CD4-positive, alpha-beta T cell (primary cell): ENCODE data around the gene COMMD3. TPM values are rescaled to one million over a fixed set of nuclear protein-coding genes. Genes with fewer than 3 reads are reported as not detected.

ENCODE experiments used
- ATAC-seq: fragments of 200-7000 bp; cut with Tn5 transposase; one replicate; pipeline ENCODE4 v1.10.0; 2022; ENCODE audit warnings: mild to moderate bottlenecking; ENCODE audit not compliant: poor library complexity
- CTCF ChIA-PET: fragments of 350-600 bp; sonication (Branson Sonifier 250); formaldehyde crosslinking; loops from one replicate; lab custom pipeline; 2021; ENCODE audit warnings: antibody characterized with exemption, inconsistent platforms; lab: Charles Lee
- POLR2A ChIA-PET: fragments of 350-600 bp; sonication (Branson Sonifier 250); formaldehyde crosslinking; loops from one replicate; lab custom pipeline; 2021; ENCODE audit warnings: antibody characterized with exemption, inconsistent platforms; lab: Charles Lee
- DNase-seq, 14 experiments: peaks; one replicate each; pipeline ENCODE4 v3.0.0-alpha.2; 2013 to 2020; ENCODE audit warnings: mixed read lengths in 2 of 14
- H3K27ac ChIP-seq, 2 donors: one replicate each; pipeline versions ENCODE4 v1.5.1 to v1.7.0; 2013; ENCODE audit warnings: low read length in 2 of 2, low read depth in 1 of 2, mild to moderate bottlenecking in 1 of 2
- H3K27me3 ChIP-seq, 2 experiments: 1 replicate in 1 of 2; 2 replicates in 1 of 2; pipeline versions ENCODE4 v1.6.1 to v1.7.0; 2013; ENCODE audit warnings: low read length in 2 of 2, control low read depth in 1 of 2, mild to moderate bottlenecking in 1 of 2, moderate library complexity in 1 of 2; ENCODE audit not compliant: insufficient read depth in 2 of 2, control insufficient read depth in 1 of 2
- H3K36me3 ChIP-seq: one replicate; pipeline ENCODE4 v1.6.1; 2013; ENCODE audit warnings: low read length, control low read depth; ENCODE audit not compliant: insufficient read depth
- H3K4me1 ChIP-seq: one replicate; pipeline ENCODE4 v1.6.1; 2013; ENCODE audit warnings: low read length, control low read depth; ENCODE audit not compliant: insufficient read depth
- H3K4me3 ChIP-seq: one replicate; pipeline ENCODE4 v1.5.1; 2013; ENCODE audit warnings: mild to moderate bottlenecking, low read length, moderate library complexity
- H3K9me3 ChIP-seq, 2 experiments: 1 replicate in 1 of 2; 2 replicates in 1 of 2; pipeline versions ENCODE4 v1.6.1 to v1.7.0; 2013; ENCODE audit warnings: low read length in 2 of 2, mild to moderate bottlenecking in 2 of 2, control low read depth in 1 of 2, moderate library complexity in 1 of 2; ENCODE audit not compliant: control insufficient read depth in 1 of 2, insufficient read depth in 1 of 2
- H3K27ac Mint-ChIP-seq: one replicate; pipeline ENCODE4 v1.8.0; 2020; ENCODE audit warnings: mixed read lengths
- H3K27me3 Mint-ChIP-seq: one replicate; pipeline ENCODE4 v1.8.0; 2021; ENCODE audit warnings: mixed read lengths
- H3K36me3 Mint-ChIP-seq: one replicate; pipeline ENCODE4 v1.8.0; 2021; ENCODE audit warnings: low read depth, mixed read lengths
- H3K4me1 Mint-ChIP-seq: one replicate; pipeline ENCODE4 v1.8.0; 2021; ENCODE audit warnings: low read depth, mixed read lengths
- H3K4me3 Mint-ChIP-seq: one replicate; pipeline ENCODE4 v1.8.0; 2020; ENCODE audit warnings: mild to moderate bottlenecking, mixed read lengths
- H3K9me3 Mint-ChIP-seq: one replicate; pipeline ENCODE4 v1.8.0; 2020; ENCODE audit warnings: mixed read lengths
- CTCF ChIP-seq: fragments of 200-600 bp; IDR thresholded peaks from one replicate; pipeline ENCODE4 v1.8.0; 2022; ENCODE audit warnings: antibody characterized with exemption, mild to moderate bottlenecking
- intact Hi-C, 2 experiments: fragments of 100-400 bp; cut with DNase I in 1 of 2; cut with micrococcal nuclease in 1 of 2; formaldehyde crosslinking; loops; one replicate each; pipeline versions ENCODE4 v1.15.1 to v1.9.0; 2023 to 2025; cut with DNase I, micrococcal nuclease
- total RNA-seq, 174 experiments: library from RNA in 2 of 174; stranded (reverse) in 2 of 174; gene quantifications; one replicate each; pipeline ENCODE4 v1.2.3 and lab custom pipeline; 2021 to 2026

Gene COMMD3
- total RNA-seq, 2 experiments from 2014 or later, result 43.2 to 51.0 TPM

GRCh38 chr10:22324413-22324812, 8.2 kb downstream of the COMMD3 start:
- POLR2A ChIA-PET, result interaction anchor here (0.7 to 5.9 kb wide), 7 partner anchors 8 to 113 kb away, joined by 3 to 48 read pairs (median 5); partner anchors contain the start of gene COMMD3
- Mint-ChIP-seq H3K27ac (peak overlapping the region; percentile 83), H3K4me3 (peak overlapping the region; percentile 87), H3K36me3 (peaks cover 47% of the 10 kb centered on the region), H3K27me3 (peaks cover 59% of the 10 kb centered on the region), H3K4me1 (peaks cover 51% of the 10 kb centered on the region), H3K9me3 (no peaks in the 10 kb centered on the region)
- intact Hi-C loops, result loop anchor here (1.0 to 10.0 kb wide), 5 partner anchors 9 to 827 kb away; partner anchors contain the start of genes DNAJC1 (in 1 of the 2) and PIP4K2A (in 1 of the 2)
- no peak for DNase-seq
- Histone ChIP-seq H3K27me3 (peaks cover 5 to 27% of the 10 kb centered on the region in 2 experiments), H3K4me1 (peaks cover 27% of the 10 kb centered on the region), H3K9me3 (peaks cover 0 to 4% of the 10 kb centered on the region in 2 experiments), H3K4me3 (peak overlapping the region; percentile 69), H3K36me3 (peaks cover 16% of the 10 kb centered on the region), H3K27ac (no peak overlapping the region)
- no peak for TF ChIP-seq CTCF
- CTCF ChIA-PET, result interaction anchor here (1.5 kb wide), 1 partner anchor 16 kb away, joined by 4 read pairs; no protein-coding TSS in a partner anchor
- no peak for ATAC-seq

- Mint-ChIP-seq H3K4me1 (peaks cover 50% of the 10 kb centered on the region), H3K27ac (peak overlapping the region; percentile 83), H3K9me3 (no peaks in the 10 kb centered on the region), H3K27me3 (peaks cover 63% of the 10 kb centered on the region), H3K4me3 (peak overlapping the region; percentile 87), H3K36me3 (peaks cover 51% of the 10 kb centered on the region)
- H3K36me3 ChIP-seq, result peaks cover 20% of the 10 kb centered on the region
- peak overlapping the region; percentile 45 to 53 for H3K27ac ChIP-seq
- intact Hi-C loops, result loop anchor here (1.0 to 10.0 kb wide), 5 partner anchors 8 to 828 kb away; partner anchors contain the start of genes DNAJC1 (in 1 of the 2) and PIP4K2A (in 1 of the 2)
- peaks cover 5 to 26% of the 10 kb centered on the region in 2 experiments for H3K27me3 ChIP-seq
- DNase-seq, result no peak
- CTCF ChIA-PET, result interaction anchor here (1.5 kb wide), 1 partner anchor 15 kb away, joined by 4 read pairs; no protein-coding TSS in a partner anchor
- H3K9me3 ChIP-seq, result peaks cover 0 to 4% of the 10 kb centered on the region in 2 experiments
- H3K4me1 ChIP-seq, result peaks cover 24% of the 10 kb centered on the region
- POLR2A ChIA-PET, result interaction anchor here (0.7 to 5.9 kb wide), 7 partner anchors 7 to 112 kb away, joined by 3 to 48 read pairs (median 5); partner anchors contain the start of gene COMMD3
- no peak for ATAC-seq
- peak overlapping the region; percentile 69 for H3K4me3 ChIP-seq
- TF ChIP-seq CTCF, result no peak
Measured at GRCh38 chr10:22324893-22325271, 8.7 kb downstream of the COMMD3 start.

- ChIA-PET CTCF (no interaction called here), POLR2A (interaction anchor here (0.6 to 5.9 kb wide), 5 partner anchors 10 to 117 kb away, joined by 3 to 48 read pairs (median 4); partner anchors contain the start of gene COMMD3)
- H3K4me1 Mint-ChIP-seq, result peaks cover 45% of the 10 kb centered on the region
- peaks cover 5 to 25% of the 10 kb centered on the region in 2 experiments for H3K27me3 ChIP-seq
- ATAC-seq (peak; percentile 45), DNase-seq (peak in 13 of 14 experiments; percentile 61 to 93 (median 76))
- no peaks in the 10 kb centered on the region for H3K9me3 Mint-ChIP-seq
- peaks cover 0 to 4% of the 10 kb centered on the region in 2 experiments for H3K9me3 ChIP-seq
- peaks cover 61% of the 10 kb centered on the region for H3K27me3 Mint-ChIP-seq
- H3K4me3 Mint-ChIP-seq, result peak overlapping the region; percentile 87
- TF ChIP-seq CTCF, result no peak
- peaks cover 23% of the 10 kb centered on the region for H3K4me1 ChIP-seq
- intact Hi-C loops, result loop anchor here in 1 of 2 experiments (10.0 kb wide), 1 partner anchor 389 kb away; the partner anchor contains the start of gene PIP4K2A
- H3K36me3 Mint-ChIP-seq, result peaks cover 48% of the 10 kb centered on the region
- peak overlapping the region; percentile 69 for H3K4me3 ChIP-seq
- peak overlapping the region; percentile 53 to 56 for H3K27ac ChIP-seq
- peaks cover 23% of the 10 kb centered on the region for H3K36me3 ChIP-seq
- H3K27ac Mint-ChIP-seq, result peak overlapping the region; percentile 85
Measured at GRCh38 chr10:22325272-22326144, 9.3 kb downstream of the COMMD3 start.
